ENCODE results near the gene BCL2A1.
"Not testable (repeated sequence)": the region's sequence is repeated elsewhere in the genome, so short reads cannot be mapped to it uniquely, and the experiment has no call there.

The BCL2A1 gene

GRCh38 chr15:79922512-79923078 lies 48.4 kb downstream of the BCL2A1 start:
- no peak for DNase-seq (ENCODE audit: low read depth)

GRCh38 chr15:79919749-79920511 lies 51.1 kb downstream of the BCL2A1 start:
- no peak for DNase-seq (ENCODE audit: low read depth)

GRCh38 chr15:79919090-79919748 lies 51.8 kb downstream of the BCL2A1 start:
- DNase-seq (ENCODE audit: low read depth), result no peak

GRCh38 chr15:79918278-79918677 lies 52.7 kb downstream of the BCL2A1 start:
- DNase-seq (ENCODE audit: low read depth), result no peak

- DNase-seq (ENCODE audit: low read depth), result no peak
These were observed 54.4 kb downstream of the BCL2A1 start for GRCh38 chr15:79916502-79917132.

GRCh38 chr15:79915776-79916501 lies 55.1 kb downstream of the BCL2A1 start:
- not testable (repeated sequence) for DNase-seq (ENCODE audit: low read depth)

- no peak for DNase-seq (ENCODE audit: low read depth)
These were observed 56.3 kb downstream of the BCL2A1 start for GRCh38 chr15:79914728-79915127.
